HCT116 (cell line): ENCODE results near the gene SPIRE2. TPM values are rescaled to one million over a fixed set of nuclear protein-coding genes. Genes with fewer than 3 reads are reported as not detected.

Source experiments
- ATAC-seq: fragments of 200-7000 bp; cut with Tn5 transposase; 2 replicates; pipeline ENCODE4 v1.9.1; 2020; ENCODE audit warnings: mild to moderate bottlenecking, moderate library complexity
- BruUV-seq: library from RNA; stranded (reverse); fragments of 400-500 nt; replicated peaks from 2 replicates; lab custom pipeline; 2021; lab: Mats Ljungman, UMichigan
- CTCF ChIA-PET: fragments of 300-600 bp; sonication (Branson Sonifier 250); formaldehyde crosslinking; loops from one replicate; lab custom pipeline; 2021; ENCODE audit warnings: antibody characterized with exemption; lab: Charles Lee
- POLR2A ChIA-PET: fragments of 300-600, 350-600 bp; sonication (Branson Sonifier 250); formaldehyde crosslinking; loops from one replicate; lab custom pipeline; 2021; ENCODE audit warnings: antibody characterized with exemption; lab: Charles Lee
- RAD21 ChIA-PET, 2 experiments: fragments of 300-600 bp; sonication (Branson Sonifier 250); formaldehyde crosslinking; loops; one replicate each; lab custom pipeline; 2023; ENCODE audit warnings: low total read pairs in 2 of 2; ENCODE audit not compliant: uncharacterized antibody in 2 of 2, unreplicated experiment in 2 of 2, low non-redundant PET in 1 of 2; lab: Charles Lee
- DNase-seq: peaks from one replicate; pipeline ENCODE4 v3.0.0-alpha.2; 2010; ENCODE audit warnings: low read depth, low spot score
- H2AFZ ChIP-seq: fragments of 200-600 bp; shearing (Covaris generic), sonication (generic); 2 replicates; pipeline ENCODE4 v1.6.1; 2017; ENCODE audit warnings: low read depth, mixed run types, mixed read lengths, antibody characterized with exemption, low read length; ENCODE audit not compliant: poor library complexity, severe bottlenecking
- H3K27ac ChIP-seq: 2 replicates; pipeline ENCODE4 v1.5.1; 2012; ENCODE audit warnings: low read depth, low read length
- H3K27me3 ChIP-seq: fragments of 200-600 bp; sonication (generic); 2 replicates; pipeline ENCODE4 v1.6.1; 2016; ENCODE audit warnings: mixed run types, low read length, mixed read lengths; ENCODE audit not compliant: insufficient read depth
- H3K36me3 ChIP-seq, 2 experiments: fragments of 200-500 bp in 1 of 2; fragments of 200-600 bp in 1 of 2; sonication (Bioruptor generic) in 1 of 2; sonication (generic) in 1 of 2; 2 replicates each; pipeline versions ENCODE4 v1.5.1 to v1.6.1; 2014 to 2016; ENCODE audit warnings: low read length in 2 of 2, inconsistent platforms in 1 of 2, mixed read lengths in 1 of 2, mixed run types in 1 of 2; ENCODE audit not compliant: insufficient read depth in 2 of 2, control insufficient read depth in 1 of 2
- H3K4me1 ChIP-seq, 2 experiments: fragments of 200-600 bp in 1 of 2; sonication (generic) in 1 of 2; 2 replicates each; pipeline versions ENCODE4 v1.5.1 to v1.6.1; 2012 to 2017; ENCODE audit warnings: low read length in 2 of 2, inconsistent platforms in 1 of 2, mild to moderate bottlenecking in 1 of 2, mixed read lengths in 1 of 2, mixed run types in 1 of 2, moderate library complexity in 1 of 2; ENCODE audit not compliant: insufficient read depth in 2 of 2, control insufficient read depth in 1 of 2
- H3K4me2 ChIP-seq: fragments of 200-600 bp; sonication (generic); 2 replicates; pipeline ENCODE4 v1.6.1; 2017; ENCODE audit warnings: mixed run types, low read length, mixed read lengths
- H3K4me3 ChIP-seq, 2 experiments: fragments of 200-600 bp in 1 of 2; sonication (generic) in 1 of 2; replicated peaks in 1 of 2; 2 replicates each; pipeline ENCODE4 v1.5.1; 2011 to 2016; ENCODE audit warnings: low read length in 2 of 2, control low read depth in 1 of 2, low read depth in 1 of 2, mild to moderate bottlenecking in 1 of 2, mixed read lengths in 1 of 2, mixed run types in 1 of 2
- H3K79me2 ChIP-seq: fragments of 200-600 bp; sonication (generic); 2 replicates; pipeline ENCODE4 v1.6.1; 2017; ENCODE audit warnings: mild to moderate bottlenecking, mixed run types, low read length, moderate library complexity, mixed read lengths; ENCODE audit not compliant: insufficient read depth
- H3K9ac ChIP-seq: fragments of 200-600 bp; sonication (generic); 2 replicates; pipeline ENCODE4 v1.6.1; 2016; ENCODE audit warnings: low read length, mixed read lengths
- H3K9me2 ChIP-seq: fragments of 200-600 bp; sonication (generic), shearing (Covaris generic); 2 replicates; pipeline ENCODE4 v1.6.1; 2017; ENCODE audit warnings: mixed run types, mild to moderate bottlenecking, moderate library complexity; ENCODE audit not compliant: insufficient read depth
- H3K9me3 ChIP-seq, 2 experiments: fragments of 200-500 bp in 1 of 2; fragments of 200-600 bp in 1 of 2; sonication (Bioruptor generic) in 1 of 2; sonication (generic) in 1 of 2; 2 replicates each; pipeline ENCODE4 v1.6.1; 2014 to 2017; ENCODE audit warnings: low read length in 2 of 2, mixed read lengths in 2 of 2, inconsistent platforms in 1 of 2, low read depth in 1 of 2, mild to moderate bottlenecking in 1 of 2, mixed run types in 1 of 2, moderate library complexity in 1 of 2; ENCODE audit not compliant: control insufficient read depth in 1 of 2, insufficient read depth in 1 of 2
- H4K20me1 ChIP-seq: fragments of 200-600 bp; sonication (generic), shearing (Covaris generic); 2 replicates; pipeline ENCODE4 v1.6.1; 2017; ENCODE audit warnings: mixed run types, mild to moderate bottlenecking, moderate library complexity; ENCODE audit not compliant: insufficient read depth
- ATF3 ChIP-seq: IDR thresholded peaks from 2 replicates; pipeline ENCODE4 v1.6.1; 2012
- CBX3 ChIP-seq: IDR thresholded peaks from 2 replicates; pipeline ENCODE4 v1.6.1; 2012; ENCODE audit warnings: low read depth
- CEBPB ChIP-seq: IDR thresholded peaks from 2 replicates; pipeline ENCODE4 v1.6.1; 2012; ENCODE audit warnings: low read depth
- CTCF ChIP-seq, 3 experiments: fragments of 200-600 bp in 1 of 3; sonication (generic) in 1 of 3; IDR thresholded peaks in 2 of 3; conservative IDR thresholded peaks in 1 of 3; 2 replicates each; pipeline ENCODE4 v1.5.1; 2012 to 2017; ENCODE audit warnings: low read depth in 2 of 3, low read length in 2 of 3, antibody characterized with exemption in 1 of 3, borderline replicate concordance in 1 of 3, control low read depth in 1 of 3, mild to moderate bottlenecking in 1 of 3, mixed read lengths in 1 of 3, mixed run types in 1 of 3, moderate library complexity in 1 of 3; ENCODE audit not compliant: insufficient read depth in 1 of 3
- EGR1 ChIP-seq: IDR thresholded peaks from 2 replicates; pipeline ENCODE4 v1.6.1; 2012; ENCODE audit warnings: low read depth
- ELF1 ChIP-seq: IDR thresholded peaks from 2 replicates; pipeline ENCODE4 v1.6.1; 2012; ENCODE audit warnings: low read depth, borderline replicate concordance
- EZH2phosphoT487 ChIP-seq: fragments of 200-600 bp; IDR thresholded peaks from 2 replicates; pipeline ENCODE4 v1.6.1; 2018; ENCODE audit warnings: antibody characterized with exemption, borderline replicate concordance
- FOSL1 ChIP-seq: IDR thresholded peaks from 2 replicates; pipeline ENCODE4 v1.6.1; 2012; ENCODE audit warnings: low read depth
- JUND ChIP-seq: IDR thresholded peaks from 2 replicates; pipeline ENCODE4 v1.6.1; 2012
- POLR2A ChIP-seq: IDR thresholded peaks from 2 replicates; pipeline ENCODE4 v1.7.0; 2011; ENCODE audit warnings: borderline replicate concordance; ENCODE audit not compliant: insufficient read depth, insufficient read length; ENCODE audit errors: extremely low read depth
- POLR2AphosphoS5 ChIP-seq: IDR thresholded peaks from 2 replicates; pipeline ENCODE4 v1.6.1; 2011; ENCODE audit warnings: mild to moderate bottlenecking, low read depth, low read length, moderate library complexity
- RAD21 ChIP-seq: IDR thresholded peaks from 2 replicates; pipeline ENCODE4 v1.6.1; 2012; ENCODE audit warnings: low read depth, mild to moderate bottlenecking
- SIN3A ChIP-seq: IDR thresholded peaks from 2 replicates; pipeline ENCODE4 v1.6.1; 2012; ENCODE audit warnings: low read depth
- SP1 ChIP-seq: IDR thresholded peaks from 2 replicates; pipeline ENCODE4 v1.6.1; 2012; ENCODE audit warnings: low read depth
- SRF ChIP-seq: IDR thresholded peaks from 2 replicates; pipeline ENCODE4 v1.6.1; 2012; ENCODE audit warnings: low read depth
- TCF7L2 ChIP-seq: IDR thresholded peaks from 2 replicates; pipeline ENCODE4 v1.7.0; 2011; ENCODE audit warnings: borderline replicate concordance, inconsistent platforms; ENCODE audit not compliant: insufficient read depth, insufficient read length; ENCODE audit errors: extremely low read depth
- ZNF274 ChIP-seq: fragments of 200-500 bp; sonication (Bioruptor generic); IDR thresholded peaks from 2 replicates; pipeline ENCODE4 v1.6.1; 2014; ENCODE audit warnings: mild to moderate bottlenecking, low read depth, low read length, inconsistent platforms
- intact Hi-C: fragments of 100-400 bp; cut with micrococcal nuclease; formaldehyde crosslinking; loops from 2 replicates; pipeline ENCODE4 v1.10.0; 2022
- total RNA-seq: library from RNA; stranded (reverse); gene quantifications from one replicate; pipeline ENCODE4 v1.2.1, GENCODE V29; 2021; ENCODE audit not compliant: unreplicated experiment
- TF ChIP-seq, protein P1 (sequence below): IDR thresholded peaks from 2 replicates; pipeline ENCODE4 v1.6.1; 2011; ENCODE audit warnings: mild to moderate bottlenecking, low read length, moderate library complexity; ENCODE audit not compliant: insufficient replicate concordance; ENCODE audit errors: extremely low read depth

SPIRE2 gene
- total RNA-seq, 1 experiment from 2014 or later, result 21.2 TPM

- H3K36me3 ChIP-seq, result peaks cover under 1 to 12% of the 10 kb centered on the region in 2 experiments; a peak in 3 of 4 replicates
- H3K79me2 ChIP-seq, result peaks cover 12% of the 10 kb centered on the region
- no peak overlapping the region for H3K27ac ChIP-seq
- H2AFZ ChIP-seq, result no peak overlapping the region
- no peaks in the 10 kb centered on the region for H3K9me2 ChIP-seq
- H4K20me1 ChIP-seq, result peaks cover 7% of the 10 kb centered on the region; the same call in 1 of the 2 replicates
- H3K4me3 ChIP-seq, result no peak overlapping the region
- H3K4me2 ChIP-seq, result no peak overlapping the region
- no peak for TF ChIP-seq CTCF (IDR thresholded peaks at IDR 0.05 in 2 of 3, conservative IDR thresholded peaks at IDR 0.05 in 1 of 3; ENCODE audit: borderline replicate concordance in 1 of 3, insufficient read depth in 1 of 3, low read depth in 2 of 3, low read length in 2 of 3)
- no peak for TF ChIP-seq POLR2AphosphoS5
- no peak for TF ChIP-seq ATF3
- no peak for TF ChIP-seq POLR2A
- TF ChIP-seq EGR1, result no peak
- no peak for TF ChIP-seq EZH2phosphoT487
- TF ChIP-seq SRF, result no peak
- TF ChIP-seq SIN3A, result no peak
- TF ChIP-seq, protein P1, sequence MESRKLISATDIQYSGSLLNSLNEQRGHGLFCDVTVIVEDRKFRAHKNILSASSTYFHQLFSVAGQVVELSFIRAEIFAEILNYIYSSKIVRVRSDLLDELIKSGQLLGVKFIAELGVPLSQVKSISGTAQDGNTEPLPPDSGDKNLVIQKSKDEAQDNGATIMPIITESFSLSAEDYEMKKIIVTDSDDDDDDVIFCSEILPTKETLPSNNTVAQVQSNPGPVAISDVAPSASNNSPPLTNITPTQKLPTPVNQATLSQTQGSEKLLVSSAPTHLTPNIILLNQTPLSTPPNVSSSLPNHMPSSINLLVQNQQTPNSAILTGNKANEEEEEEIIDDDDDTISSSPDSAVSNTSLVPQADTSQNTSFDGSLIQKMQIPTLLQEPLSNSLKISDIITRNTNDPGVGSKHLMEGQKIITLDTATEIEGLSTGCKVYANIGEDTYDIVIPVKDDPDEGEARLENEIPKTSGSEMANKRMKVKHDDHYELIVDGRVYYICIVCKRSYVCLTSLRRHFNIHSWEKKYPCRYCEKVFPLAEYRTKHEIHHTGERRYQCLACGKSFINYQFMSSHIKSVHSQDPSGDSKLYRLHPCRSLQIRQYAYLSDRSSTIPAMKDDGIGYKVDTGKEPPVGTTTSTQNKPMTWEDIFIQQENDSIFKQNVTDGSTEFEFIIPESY, result no peak
- TF ChIP-seq JUND, result no peak
- TF ChIP-seq FOSL1, result no peak
- TF ChIP-seq SP1, result no peak
- no peak for TF ChIP-seq ZNF274
- no peak for TF ChIP-seq CEBPB
- no peak for TF ChIP-seq CBX3
- no peak for TF ChIP-seq ELF1
- TF ChIP-seq RAD21, result no peak
- TF ChIP-seq TCF7L2, result no peak
- TF ChIP-seq, all 23 proteins: peak for 0
- no peak for ATAC-seq
- Histone ChIP-seq H3K27me3 (no peaks in the 10 kb centered on the region), H3K9me3 (peaks cover 9 to 16% of the 10 kb centered on the region in 2 experiments; a peak in 2 of 4 replicates), H3K9ac (no peak overlapping the region), H3K4me1 (peaks cover 11 to 22% of the 10 kb centered on the region in 2 experiments)
- intact Hi-C loops, result loop anchor here (5.0 kb wide), 2 partner anchors 52 to 53 kb away; partner anchors contain the start of genes FANCA and TUBB3
- RAD21 ChIA-PET, result no interaction called here
- no TSS peak for BruUV-seq
- CTCF ChIA-PET, result no interaction called here
- POLR2A ChIA-PET, result no interaction called here
- no peak for DNase-seq
Measured at GRCh38 chr16:89869911-89870310, 41.6 kb downstream of the SPIRE2 start.
